Measurements from ENCODE around the gene CSMD2. TPM values are rescaled to one million over a fixed set of nuclear protein-coding genes. Genes with fewer than 3 reads are reported as not detected.

The CSMD2 gene
- total and polyA plus RNA-seq, 2 of the 8 experiments (the other 6 are each of a cell fraction or from before 2014, with no cell fraction given), result 7.0 to 14.7 TPM

GRCh38 chr1:33982419-33982818 lies 182.6 kb downstream of the CSMD2 start:
- FAIRE-seq, result no peak
- H3K56ac ChIP-seq (replicated peaks; ENCODE audit: insufficient read length, low read depth, low read length), result no peak overlapping the region
- H3K4ac ChIP-seq (replicated peaks; ENCODE audit: insufficient read length, low read depth, low read length), result no peak overlapping the region
- H3K4me3 ChIP-seq (ENCODE audit: extremely low read depth in 1 of 4, insufficient read depth in 2 of 4, low read depth in 3 of 4, low read length in 4 of 4), result no peak overlapping the region
- H3K79me1 ChIP-seq (ENCODE audit: low read depth, low read length), result peaks cover 4% of the 10 kb centered on the region; the same call in 1 of the 2 replicates
- WGBS, 2 experiments (ENCODE audit: extremely low coverage in 1 of 2, insufficient coverage in 1 of 2, insufficient read length in 1 of 2, insufficient replicate concordance in 2 of 2, low coverage in 1 of 2, low lambda C conversion rate in 2 of 2, missing lambda C conversion rate in 1 of 2), result 94% methylated on average over 5 of the region's 5 CpGs; no CpG with 5 or more reads in 1 of the 2 experiments
- H3K36me3 ChIP-seq (ENCODE audit: control insufficient read depth in 2 of 4, insufficient read depth in 4 of 4, low read length in 3 of 4), result no peaks in the 10 kb centered on the region
- DNase-seq (ENCODE audit: low read depth in 1 of 2, low spot score in 2 of 2), result no peak
- H3K27ac ChIP-seq (ENCODE audit: low read depth, low read length), result no peak overlapping the region
- TF ChIP-seq CEBPB (IDR thresholded peaks at IDR 0.05; ENCODE audit: low read depth, low read length) (no peak), TAF7 (optimal IDR thresholded peaks at IDR 0.05; ENCODE audit: borderline replicate concordance, low read depth, low read length) (no peak), TBP (IDR thresholded peaks at IDR 0.05; ENCODE audit: low read depth, low read length) (no peak), RNF2 (IDR thresholded peaks at IDR 0.05; ENCODE audit: borderline replicate concordance, low read depth, low read length, missing control alignments, poor library complexity, severe bottlenecking) (no peak), USF2 (IDR thresholded peaks at IDR 0.05; ENCODE audit: low read length) (no peak), GTF2F1 (IDR thresholded peaks at IDR 0.05; ENCODE audit: borderline replicate concordance, low read depth, low read length) (no peak), BCL11A (IDR thresholded peaks at IDR 0.05; ENCODE audit: low read depth in 2 of 2, low read length in 2 of 2) (no peak), CTBP2 (IDR thresholded peaks at IDR 0.05; ENCODE audit: borderline replicate concordance, insufficient read depth, insufficient read length, low read length) (no peak), SIRT6 (IDR thresholded peaks at IDR 0.05; ENCODE audit: low read length) (no peak)
- no peak overlapping the region for H2BK120ac ChIP-seq (replicated peaks; ENCODE audit: low read depth, low read length)
- no peak overlapping the region for H2BK5ac ChIP-seq (ENCODE audit: low read depth, low read length)
- H3K14ac ChIP-seq (ENCODE audit: insufficient read length), result no peak overlapping the region
- ChIA-PET CTCF (ENCODE audit: partially characterized antibody) (interaction anchor here (1.0 to 2.4 kb wide), 4 partner anchors 11 to 354 kb away, joined by 3 to 9 read pairs (median 4); no protein-coding TSS in a partner anchor), POLR2A (ENCODE audit: partially characterized antibody) (no interaction called here)
- H2BK12ac ChIP-seq (ENCODE audit: low read depth, low read length), result no peak overlapping the region
- no peak overlapping the region for H3K23ac ChIP-seq (ENCODE audit: insufficient read length)
- no peaks in the 10 kb centered on the region for H3K27me3 ChIP-seq (replicated peaks in 1 of 4; ENCODE audit: control insufficient read depth in 3 of 4, extremely low read depth in 1 of 4, insufficient read depth in 3 of 4, low read length in 3 of 4)
- H2BK15ac ChIP-seq (ENCODE audit: low read length), result no peak overlapping the region
- H3K4me1 ChIP-seq (replicated peaks in 1 of 4; ENCODE audit: control insufficient read depth in 3 of 4, insufficient read depth in 4 of 4, low read length in 3 of 4), result peaks cover 0 to 2% (median 0%) of the 10 kb centered on the region in 4 experiments; a peak in 2 of 7 replicates
- no peak overlapping the region for H3K4me2 ChIP-seq (ENCODE audit: insufficient read depth in 1 of 2, low read depth in 2 of 2, low read length in 2 of 2)
- H4K20me1 ChIP-seq (replicated peaks in 1 of 2; ENCODE audit: control insufficient read depth in 1 of 2, insufficient read depth in 2 of 2, low read length in 2 of 2), result peaks cover 0 to 9% of the 10 kb centered on the region in 2 experiments
- H4K8ac ChIP-seq (ENCODE audit: extremely low read depth, insufficient read depth, low read length), result no peak overlapping the region
- no peaks in the 10 kb centered on the region for H3K79me2 ChIP-seq (ENCODE audit: control insufficient read depth in 1 of 2, insufficient read depth in 2 of 2, low read length in 2 of 2)
- no peak overlapping the region for H2BK20ac ChIP-seq (ENCODE audit: low read length)
- no peak overlapping the region for H4K5ac ChIP-seq (ENCODE audit: insufficient read length, low read depth, low read length)
- H3K23me2 ChIP-seq (ENCODE audit: low read depth, low read length), result no peaks in the 10 kb centered on the region
- H3K18ac ChIP-seq (ENCODE audit: extremely low read depth, low read length), result no peak overlapping the region
- no peak overlapping the region for H2AFZ ChIP-seq (ENCODE audit: low read length)
- H3K9me3 ChIP-seq (ENCODE audit: insufficient read depth in 2 of 2, low read depth in 1 of 2, low read length in 1 of 2), result no peaks in the 10 kb centered on the region
- H3K9ac ChIP-seq (replicated peaks in 1 of 4; ENCODE audit: extremely low read depth in 1 of 4, low read depth in 3 of 4, low read length in 3 of 4), result no peak overlapping the region
- no peak overlapping the region for H4K91ac ChIP-seq (replicated peaks; ENCODE audit: insufficient read length, low read length)
- H2AK5ac ChIP-seq (ENCODE audit: low read depth, low read length), result no peak overlapping the region
